GM23338 (cell line): ENCODE measurements around the gene ARID4B. TPM values are rescaled to one million over a fixed set of nuclear protein-coding genes. Genes with fewer than 3 reads are reported as not detected.
"Not testable (repeated sequence)": the region's sequence is repeated elsewhere in the genome, so short reads cannot be mapped to it uniquely, and the experiment has no call there.

Source experiments
- ATAC-seq: fragments of 200-7000 bp; cut with Tn5 transposase; 3 replicates; pipeline ENCODE4 v1.9.1; 2020
- DNase-seq: peaks from one replicate; pipeline ENCODE4 v3.0.0-alpha.2; 2015; ENCODE audit warnings: low spot score
- H2AFZ ChIP-seq: fragments of 200-600 bp; sonication (generic); 2 replicates; pipeline ENCODE4 v1.8.0; 2016; ENCODE audit warnings: antibody characterized with exemption, mild to moderate bottlenecking, moderate library complexity
- H3F3A ChIP-seq: fragments of 200-600 bp; sonication (generic); replicated peaks from 2 replicates; pipeline ENCODE4 v1.8.0; 2017; ENCODE audit warnings: antibody characterized with exemption, mixed run types, low read depth
- H3K27ac ChIP-seq: fragments of 200-600 bp; sonication (generic); 2 replicates; pipeline ENCODE4 v1.6.1; 2016; ENCODE audit warnings: low read depth
- H3K27me3 ChIP-seq: fragments of 200-600 bp; sonication (generic); 2 replicates; pipeline ENCODE4 v1.8.0; 2016; ENCODE audit warnings: mild to moderate bottlenecking, mixed run types, moderate library complexity; ENCODE audit not compliant: insufficient read depth
- H3K36me3 ChIP-seq: fragments of 200-600 bp; sonication (generic); 2 replicates; pipeline ENCODE4 v1.8.0; 2016; ENCODE audit warnings: mild to moderate bottlenecking; ENCODE audit not compliant: insufficient read depth
- H3K4me1 ChIP-seq: fragments of 200-600 bp; sonication (generic); 2 replicates; pipeline ENCODE4 v1.8.0; 2016; ENCODE audit warnings: mild to moderate bottlenecking, moderate library complexity; ENCODE audit not compliant: insufficient read depth
- H3K4me2 ChIP-seq: fragments of 200-600 bp; sonication (generic); 2 replicates; pipeline ENCODE4 v1.7.1; 2017; ENCODE audit warnings: mixed run types
- H3K4me3 ChIP-seq: fragments of 200-600 bp; sonication (generic); 2 replicates; pipeline ENCODE4 v1.6.1; 2016; ENCODE audit warnings: mixed run types
- H3K79me2 ChIP-seq: fragments of 200-600 bp; sonication (generic); replicated peaks from 2 replicates; pipeline ENCODE4 v1.8.0; 2017; ENCODE audit warnings: mild to moderate bottlenecking; ENCODE audit not compliant: insufficient read depth
- H3K9me2 ChIP-seq: fragments of 200-600 bp; sonication (generic); 2 replicates; pipeline ENCODE4 v1.8.0; 2017; ENCODE audit not compliant: insufficient read depth
- H4K20me1 ChIP-seq: fragments of 200-600 bp; sonication (generic); replicated peaks from 2 replicates; pipeline ENCODE4 v1.8.0; 2017; ENCODE audit warnings: mild to moderate bottlenecking; ENCODE audit not compliant: insufficient read depth
- H3K27ac Mint-ChIP-seq: 2 replicates; pipeline ENCODE4 v1.8.0; 2020; ENCODE audit warnings: inconsistent platforms, mild to moderate bottlenecking, moderate library complexity, mixed read lengths
- H3K27me3 Mint-ChIP-seq: 3 replicates; pipeline ENCODE4 v1.8.0; 2022; ENCODE audit warnings: low read depth, mild to moderate bottlenecking, moderate library complexity, mixed read lengths, inconsistent platforms; ENCODE audit not compliant: insufficient read depth, poor library complexity
- H3K36me3 Mint-ChIP-seq: 3 replicates; pipeline ENCODE4 v1.8.0; 2021; ENCODE audit warnings: low read depth, mild to moderate bottlenecking, inconsistent platforms, moderate library complexity, mixed read lengths
- H3K4me1 Mint-ChIP-seq: 3 replicates; pipeline ENCODE4 v1.8.0; 2020; ENCODE audit warnings: mild to moderate bottlenecking, inconsistent platforms, mixed read lengths
- H3K4me3 Mint-ChIP-seq: 3 replicates; pipeline ENCODE4 v1.8.0; 2021; ENCODE audit warnings: moderate library complexity, mild to moderate bottlenecking, inconsistent platforms, mixed read lengths
- H3K9me3 Mint-ChIP-seq: 3 replicates; pipeline ENCODE4 v1.8.0; 2020; ENCODE audit warnings: moderate library complexity, mild to moderate bottlenecking, inconsistent platforms, mixed read lengths
- CREB1 ChIP-seq: fragments of 250-450 bp; sonication (Bioruptor Pico); IDR thresholded peaks from 2 replicates; pipeline ENCODE4 v1.5.0; 2020; ENCODE audit warnings: low read depth, mild to moderate bottlenecking, moderate library complexity
- CTCF ChIP-seq, 2 experiments: fragments of 200-600 bp in 1 of 2; sonication (generic) in 1 of 2; conservative IDR thresholded peaks; 2 replicates each; pipeline versions ENCODE4 v1.5.1 to v1.6.1; 2016 to 2017; ENCODE audit warnings: antibody characterized with exemption in 2 of 2, low read depth in 2 of 2, mild to moderate bottlenecking in 2 of 2, moderate library complexity in 1 of 2
- ETS1 ChIP-seq: IDR thresholded peaks from 2 replicates; pipeline ENCODE4 v1.6.1; 2016; ENCODE audit warnings: antibody characterized with exemption
- EZH2 ChIP-seq: fragments of 200-600 bp; sonication (generic); IDR thresholded peaks from one replicate; pipeline ENCODE4 v1.8.0; 2017; ENCODE audit warnings: antibody characterized with exemption, mild to moderate bottlenecking, low read depth; ENCODE audit not compliant: unreplicated experiment
- JUNB ChIP-seq: IDR thresholded peaks from one replicate; pipeline ENCODE4 v1.6.1; 2016; ENCODE audit warnings: antibody characterized with exemption; ENCODE audit not compliant: unreplicated experiment
- NANOG ChIP-seq: IDR thresholded peaks from 2 replicates; pipeline ENCODE4 v1.6.1; 2016; ENCODE audit warnings: antibody characterized with exemption, borderline replicate concordance
- POLR2AphosphoS5 ChIP-seq: IDR thresholded peaks from 2 replicates; pipeline ENCODE4 v1.6.1; 2016; ENCODE audit warnings: antibody characterized with exemption, low read depth
- REST ChIP-seq: IDR thresholded peaks from one replicate; pipeline ENCODE4 v1.6.1; 2018; ENCODE audit warnings: antibody characterized with exemption; ENCODE audit not compliant: unreplicated experiment
- STAT1 ChIP-seq: IDR thresholded peaks from one replicate; pipeline ENCODE4 v1.6.1; 2016; ENCODE audit warnings: antibody characterized with exemption; ENCODE audit not compliant: unreplicated experiment
- ZNF331 ChIP-seq: fragments of 250-450 bp; sonication (Bioruptor Pico); IDR thresholded peaks from 2 replicates; pipeline ENCODE4 v1.5.0; 2020; ENCODE audit warnings: low read depth, mild to moderate bottlenecking, moderate library complexity
- polyA plus RNA-seq: library from polyadenylated mRNA; unstranded; fragments of >200 nt; fragmentation: Nextera tagmentation; extraction: Ambion mirVana; gene quantifications from 2 replicates; pipeline ENCODE4 v1.2.1, GENCODE V29; 2016
- total RNA-seq: library from RNA; depleted of rRNA; stranded (reverse); fragments of >200 nt; shearing (Covaris generic); gene quantifications from 2 replicates; pipeline ENCODE4 v1.2.3, GENCODE V29; 2014

Gene ARID4B
- total and polyA plus RNA-seq, 2 experiments from 2014 or later: 25.1 to 59.8 TPM

- not testable (repeated sequence) for H3K36me3 ChIP-seq, H3K9me2 ChIP-seq, H4K20me1 ChIP-seq, H3K4me3 ChIP-seq, H2AFZ ChIP-seq, H3K9me3 Mint-ChIP-seq, H3K27ac Mint-ChIP-seq, ATAC-seq, H3K4me3 Mint-ChIP-seq, H3K27me3 ChIP-seq, H3F3A ChIP-seq, DNase-seq, H3K36me3 Mint-ChIP-seq, H3K4me2 ChIP-seq, H3K27ac ChIP-seq, H3K4me1 ChIP-seq
- H3K4me1 Mint-ChIP-seq: peaks cover 12% of the 10 kb centered on the region; the same call in 2 of the 3 replicates
- H3K79me2 ChIP-seq: peaks cover 13% of the 10 kb centered on the region
- peaks cover 13% of the 10 kb centered on the region for H3K27me3 Mint-ChIP-seq
Observed at GRCh38 chr1:235364189-235364588, 36.2 kb upstream of the ARID4B start.

GRCh38 chr1:235358899-235359298 is 30.9 kb upstream of the ARID4B start:
- Histone ChIP-seq H3F3A (no peaks in the 10 kb centered on the region), H3K36me3 (no peaks in the 10 kb centered on the region), H2AFZ (no peak overlapping the region), H3K9me2 (no peaks in the 10 kb centered on the region), H3K4me1 (peaks cover 9% of the 10 kb centered on the region), H3K27ac (no peak overlapping the region), H3K79me2 (no peaks in the 10 kb centered on the region), H3K4me3 (no peak overlapping the region), H3K27me3 (no peaks in the 10 kb centered on the region), H4K20me1 (no peaks in the 10 kb centered on the region), H3K4me2 (no peak overlapping the region)
- Mint-ChIP-seq H3K27me3 (peaks cover 13% of the 10 kb centered on the region), H3K4me3 (no peak overlapping the region), H3K9me3 (no peaks in the 10 kb centered on the region), H3K4me1 (peaks cover 10% of the 10 kb centered on the region), H3K27ac (no peak overlapping the region), H3K36me3 (no peaks in the 10 kb centered on the region)
- no peak for ATAC-seq
- no peak for DNase-seq
- no peak for TF ChIP-seq REST
- TF ChIP-seq CREB1: no peak
- no peak for TF ChIP-seq EZH2
- no peak for TF ChIP-seq NANOG
- no peak for TF ChIP-seq ZNF331
- no peak for TF ChIP-seq ETS1
- TF ChIP-seq POLR2AphosphoS5: no peak
- TF ChIP-seq CTCF (conservative IDR thresholded peaks at IDR 0.05; ENCODE audit: low read depth in 2 of 2): no peak
- TF ChIP-seq STAT1: no peak
- no peak for TF ChIP-seq JUNB
